H9 (cell line): ENCODE results near the gene ADA. TPM values are rescaled to one million over a fixed set of nuclear protein-coding genes. Genes with fewer than 3 reads are reported as not detected.

Experiments
- DNase-seq: peaks from one replicate; pipeline ENCODE4 v3.0.0-alpha.2; 2017
- H2AFZ ChIP-seq: one replicate; pipeline ENCODE4 v1.6.1; 2013; ENCODE audit warnings: mild to moderate bottlenecking, low read length, control low read depth, moderate library complexity
- H2AK5ac ChIP-seq: 2 replicates; pipeline ENCODE4 v1.6.1; 2013; ENCODE audit warnings: low read length, control low read depth, mixed read lengths; ENCODE audit not compliant: insufficient read length
- H2BK120ac ChIP-seq: one replicate; pipeline ENCODE4 v1.6.1; 2013; ENCODE audit warnings: low read depth, mild to moderate bottlenecking, low read length, control low read depth, inconsistent platforms; ENCODE audit not compliant: poor library complexity, severe bottlenecking
- H2BK12ac ChIP-seq: 2 replicates; pipeline ENCODE4 v1.6.1; 2013; ENCODE audit warnings: low read length, control low read depth, mixed read lengths, low read depth; ENCODE audit not compliant: insufficient read length
- H2BK15ac ChIP-seq: 2 replicates; pipeline ENCODE4 v1.6.1; 2013; ENCODE audit warnings: low read depth, low read length, control low read depth
- H2BK20ac ChIP-seq: one replicate; pipeline ENCODE4 v1.6.1; 2013; ENCODE audit warnings: low read depth, mild to moderate bottlenecking, low read length, control low read depth, inconsistent platforms; ENCODE audit not compliant: poor library complexity, severe bottlenecking
- H2BK5ac ChIP-seq: 2 replicates; pipeline ENCODE4 v1.6.1; 2013; ENCODE audit warnings: low read length, control low read depth, mixed read lengths; ENCODE audit not compliant: insufficient read length
- H3K14ac ChIP-seq: 2 replicates; pipeline ENCODE4 v1.6.1; 2013; ENCODE audit warnings: low read length, control low read depth; ENCODE audit not compliant: insufficient read depth
- H3K18ac ChIP-seq: 2 replicates; pipeline ENCODE4 v1.6.1; 2013; ENCODE audit warnings: low read depth, mild to moderate bottlenecking, mixed read lengths, low read length, control low read depth; ENCODE audit not compliant: insufficient read length
- H3K23ac ChIP-seq: 2 replicates; pipeline ENCODE4 v1.6.1; 2013; ENCODE audit warnings: low read length, control low read depth, mixed read lengths, low read depth; ENCODE audit not compliant: insufficient read length
- H3K23me2 ChIP-seq: 2 replicates; pipeline ENCODE4 v1.6.1; 2013; ENCODE audit warnings: low read depth, mild to moderate bottlenecking, mixed read lengths, low read length, control low read depth; ENCODE audit not compliant: insufficient read length, poor library complexity, severe bottlenecking
- H3K27ac ChIP-seq: 2 replicates; pipeline ENCODE4 v1.5.1; 2013; ENCODE audit warnings: low read length, control low read depth, mixed read lengths, low read depth; ENCODE audit not compliant: insufficient read length
- H3K27me3 ChIP-seq: 2 replicates; pipeline ENCODE4 v1.6.1; 2013; ENCODE audit warnings: low read length, control low read depth, inconsistent platforms; ENCODE audit not compliant: insufficient read depth
- H3K4ac ChIP-seq: 2 replicates; pipeline ENCODE4 v1.6.1; 2013; ENCODE audit warnings: low read depth, mild to moderate bottlenecking, control low read depth, inconsistent platforms, low read length, moderate library complexity
- H3K4me1 ChIP-seq: 2 replicates; pipeline ENCODE4 v1.6.1; 2013; ENCODE audit warnings: low read length, control low read depth, inconsistent platforms; ENCODE audit not compliant: insufficient read depth
- H3K4me2 ChIP-seq: 2 replicates; pipeline ENCODE4 v1.6.1; 2013; ENCODE audit warnings: low read length, control low read depth, mixed read lengths; ENCODE audit not compliant: insufficient read length, insufficient read depth
- H3K56ac ChIP-seq: 2 replicates; pipeline ENCODE4 v1.6.1; 2013; ENCODE audit warnings: low read depth, mild to moderate bottlenecking, mixed read lengths, low read length, control low read depth; ENCODE audit not compliant: insufficient read length
- H3K79me1 ChIP-seq: 2 replicates; pipeline ENCODE4 v1.6.1; 2013; ENCODE audit warnings: low read depth, mild to moderate bottlenecking, moderate library complexity, low read length, control low read depth, inconsistent platforms; ENCODE audit not compliant: insufficient read depth, poor library complexity, severe bottlenecking
- H3K79me2 ChIP-seq: 2 replicates; pipeline ENCODE4 v1.6.1; 2013; ENCODE audit warnings: low read length, control low read depth, inconsistent platforms; ENCODE audit not compliant: insufficient read depth
- H3K9ac ChIP-seq: 2 replicates; pipeline ENCODE4 v1.6.1; 2013; ENCODE audit warnings: low read length, control low read depth, mixed read lengths; ENCODE audit not compliant: insufficient read length; ENCODE audit errors: extremely low read depth
- H3K9me3 ChIP-seq: one replicate; pipeline ENCODE4 v1.6.1; 2013; ENCODE audit warnings: low read depth, low read length, inconsistent platforms; ENCODE audit not compliant: control insufficient read depth
- H3T11ph ChIP-seq: one replicate; pipeline ENCODE4 v1.6.1; 2013; ENCODE audit warnings: mild to moderate bottlenecking, low read length, control low read depth, inconsistent platforms
- H4K20me1 ChIP-seq: one replicate; pipeline ENCODE4 v1.6.1; 2013; ENCODE audit not compliant: control insufficient read depth, insufficient read length, insufficient read depth
- H4K5ac ChIP-seq: 2 replicates; pipeline ENCODE4 v1.6.1; 2013; ENCODE audit warnings: low read depth, mild to moderate bottlenecking, mixed read lengths, low read length, control low read depth; ENCODE audit not compliant: insufficient read length
- H4K8ac ChIP-seq: replicated peaks from 2 replicates; pipeline ENCODE4 v1.6.1; 2013; ENCODE audit warnings: low read length, control low read depth, mixed read lengths, low read depth; ENCODE audit not compliant: insufficient read length
- H4K91ac ChIP-seq: 2 replicates; pipeline ENCODE4 v1.6.1; 2013; ENCODE audit warnings: low read depth, mild to moderate bottlenecking, moderate library complexity, mixed read lengths, low read length, control low read depth; ENCODE audit not compliant: insufficient read length
- H3K27ac Mint-ChIP-seq, 3 experiments: 2 replicates in 2 of 3; 3 replicates in 1 of 3; pipeline ENCODE4 v1.8.0; 2020 to 2021; ENCODE audit warnings: mixed read lengths in 3 of 3, mild to moderate bottlenecking in 1 of 3, moderate library complexity in 1 of 3
- H3K27me3 Mint-ChIP-seq: 2 replicates; pipeline ENCODE4 v1.8.0; 2021; ENCODE audit warnings: low read depth, mild to moderate bottlenecking, moderate library complexity, mixed read lengths
- H3K36me3 Mint-ChIP-seq, 3 experiments: 2 replicates in 2 of 3; 3 replicates in 1 of 3; pipeline ENCODE4 v1.8.0; 2020 to 2021; ENCODE audit warnings: low read depth in 3 of 3, mixed read lengths in 3 of 3; ENCODE audit not compliant: insufficient read depth in 1 of 3
- H3K4me1 Mint-ChIP-seq, 2 experiments: 2 replicates each; pipeline ENCODE4 v1.8.0; 2020; ENCODE audit warnings: mixed read lengths in 2 of 2
- H3K4me3 Mint-ChIP-seq, 2 experiments: 2 replicates in 1 of 2; 3 replicates in 1 of 2; pipeline ENCODE4 v1.8.0; 2020 to 2021; ENCODE audit warnings: mild to moderate bottlenecking in 2 of 2, mixed read lengths in 2 of 2, moderate library complexity in 1 of 2
- H3K9me3 Mint-ChIP-seq, 2 experiments: 2 replicates in 1 of 2; 3 replicates in 1 of 2; pipeline ENCODE4 v1.8.0; 2020; ENCODE audit warnings: mild to moderate bottlenecking in 2 of 2, mixed read lengths in 2 of 2, moderate library complexity in 1 of 2
- WGBS: extraction: QIAGEN DNeasy Blood & Tissue Kit; methylation state at CpG from one replicate; pipeline ENCODE4 v1.1.7; 2013; ENCODE audit warnings: missing lambda C conversion rate, low lambda C conversion rate, mixed read lengths; ENCODE audit not compliant: insufficient read length; ENCODE audit errors: extremely low coverage; 5-methylcytosine and 5-hydroxymethylcytosine counted together
- total RNA-seq: library from RNA; stranded (reverse); gene quantifications from 2 replicates; pipeline ENCODE4 v1.2.1, GENCODE V29; 2021
- TF ChIP-seq, protein P1 (sequence below): fragments of 200-600 bp; sonication (generic); conservative IDR thresholded peaks from 3 replicates; pipeline ENCODE4 v1.8.0; 2021; ENCODE audit warnings: antibody characterized with exemption, mild to moderate bottlenecking

The ADA gene
- total RNA-seq, 1 experiment from 2014 or later, result 22.0 TPM

- no peak overlapping the region for H3K18ac ChIP-seq
- no peak overlapping the region for H2BK120ac ChIP-seq
- peaks cover 6 to 14% of the 10 kb centered on the region in 2 experiments for H3K4me1 Mint-ChIP-seq
- no peaks in the 10 kb centered on the region for H4K20me1 ChIP-seq
- H3K9ac ChIP-seq, result no peak overlapping the region
- WGBS, result no CpG with 5 or more reads among the region's 9 CpGs
- no peak overlapping the region for H3K23ac ChIP-seq
- no peak overlapping the region; a peak in 1 of 7 replicates for H3K27ac Mint-ChIP-seq
- H3K9me3 ChIP-seq, result no peaks in the 10 kb centered on the region
- no peak overlapping the region for H3T11ph ChIP-seq
- H3K23me2 ChIP-seq, result no peaks in the 10 kb centered on the region
- no peak overlapping the region for H2AFZ ChIP-seq
- no peak overlapping the region for H4K5ac ChIP-seq
- H2BK5ac ChIP-seq, result no peak overlapping the region
- DNase-seq, result no peak
- H2BK20ac ChIP-seq, result no peak overlapping the region
- no peak overlapping the region for H3K27ac ChIP-seq
- H2BK12ac ChIP-seq, result no peak overlapping the region
- no peak overlapping the region for H3K4ac ChIP-seq
- peaks cover 9% of the 10 kb centered on the region for H3K27me3 Mint-ChIP-seq
- no peak overlapping the region for H4K8ac ChIP-seq
- H4K91ac ChIP-seq, result no peak overlapping the region
- H3K79me1 ChIP-seq, result no peaks in the 10 kb centered on the region
- peaks cover 0 to 3% of the 10 kb centered on the region in 2 experiments; a peak in 3 of 5 replicates for H3K9me3 Mint-ChIP-seq
- no peak overlapping the region for H3K14ac ChIP-seq
- H2BK15ac ChIP-seq, result no peak overlapping the region
- TF ChIP-seq, protein P1, sequence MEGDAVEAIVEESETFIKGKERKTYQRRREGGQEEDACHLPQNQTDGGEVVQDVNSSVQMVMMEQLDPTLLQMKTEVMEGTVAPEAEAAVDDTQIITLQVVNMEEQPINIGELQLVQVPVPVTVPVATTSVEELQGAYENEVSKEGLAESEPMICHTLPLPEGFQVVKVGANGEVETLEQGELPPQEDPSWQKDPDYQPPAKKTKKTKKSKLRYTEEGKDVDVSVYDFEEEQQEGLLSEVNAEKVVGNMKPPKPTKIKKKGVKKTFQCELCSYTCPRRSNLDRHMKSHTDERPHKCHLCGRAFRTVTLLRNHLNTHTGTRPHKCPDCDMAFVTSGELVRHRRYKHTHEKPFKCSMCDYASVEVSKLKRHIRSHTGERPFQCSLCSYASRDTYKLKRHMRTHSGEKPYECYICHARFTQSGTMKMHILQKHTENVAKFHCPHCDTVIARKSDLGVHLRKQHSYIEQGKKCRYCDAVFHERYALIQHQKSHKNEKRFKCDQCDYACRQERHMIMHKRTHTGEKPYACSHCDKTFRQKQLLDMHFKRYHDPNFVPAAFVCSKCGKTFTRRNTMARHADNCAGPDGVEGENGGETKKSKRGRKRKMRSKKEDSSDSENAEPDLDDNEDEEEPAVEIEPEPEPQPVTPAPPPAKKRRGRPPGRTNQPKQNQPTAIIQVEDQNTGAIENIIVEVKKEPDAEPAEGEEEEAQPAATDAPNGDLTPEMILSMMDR, result no peak
- H3K4me3 Mint-ChIP-seq, result no peak overlapping the region
- no peak overlapping the region for H3K56ac ChIP-seq
- no peak overlapping the region for H2AK5ac ChIP-seq
- H3K36me3 Mint-ChIP-seq, result peaks cover 3 to 8% (median 5%) of the 10 kb centered on the region in 3 experiments; a peak in 5 of 7 replicates
- H3K27me3 ChIP-seq, result no peaks in the 10 kb centered on the region
- no peaks in the 10 kb centered on the region for H3K79me2 ChIP-seq
- H3K4me2 ChIP-seq, result no peak overlapping the region
- H3K4me1 ChIP-seq, result peaks cover 4% of the 10 kb centered on the region; the same call in 1 of the 2 replicates
Measured at GRCh38 chr20:44609006-44609515, 42.4 kb downstream of the ADA start.
